GM12892 (cell line): ENCODE data around the gene MTURN.

ENCODE experiments used
- POLR2A ChIP-seq: IDR thresholded peaks from 2 replicates; pipeline ENCODE4 v1.6.1; 2011; ENCODE audit warnings: low read depth, low read length, control low read depth
- POLR2AphosphoS5 ChIP-seq: IDR thresholded peaks from 2 replicates; pipeline ENCODE4 v1.6.1; 2011; ENCODE audit warnings: low read depth, low read length, control low read depth

GRCh38 chr7:30187513-30187912 is 52.7 kb downstream of the MTURN start:
- TF ChIP-seq POLR2AphosphoS5 = no peak
- no peak for TF ChIP-seq POLR2A
